Measurements from ENCODE around the gene AGPAT4.

Gene AGPAT4

DNA sequence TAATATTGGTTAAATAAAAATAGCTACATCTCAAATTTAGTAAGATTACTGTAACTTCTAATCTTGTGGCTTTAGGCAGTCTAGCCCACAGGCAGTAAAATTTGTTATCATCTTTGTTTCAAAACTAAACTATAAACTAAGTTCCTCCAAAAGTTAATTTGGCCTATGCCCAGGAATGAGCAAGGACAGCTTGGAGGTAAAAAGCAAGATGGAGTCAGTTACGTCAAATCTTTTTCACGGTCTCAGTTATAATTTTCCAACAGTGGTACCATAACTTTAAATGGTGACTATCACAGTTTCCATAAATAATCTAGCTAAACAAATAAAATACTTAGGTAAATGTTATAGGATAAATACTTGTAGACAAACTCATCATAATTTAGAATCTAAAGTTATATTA is 63.0 kb downstream of the AGPAT4 start:
- DNase-seq (ENCODE audit: insufficient read length, low spot score), result no peak
- no peak for FAIRE-seq
- TF ChIP-seq, protein P1, sequence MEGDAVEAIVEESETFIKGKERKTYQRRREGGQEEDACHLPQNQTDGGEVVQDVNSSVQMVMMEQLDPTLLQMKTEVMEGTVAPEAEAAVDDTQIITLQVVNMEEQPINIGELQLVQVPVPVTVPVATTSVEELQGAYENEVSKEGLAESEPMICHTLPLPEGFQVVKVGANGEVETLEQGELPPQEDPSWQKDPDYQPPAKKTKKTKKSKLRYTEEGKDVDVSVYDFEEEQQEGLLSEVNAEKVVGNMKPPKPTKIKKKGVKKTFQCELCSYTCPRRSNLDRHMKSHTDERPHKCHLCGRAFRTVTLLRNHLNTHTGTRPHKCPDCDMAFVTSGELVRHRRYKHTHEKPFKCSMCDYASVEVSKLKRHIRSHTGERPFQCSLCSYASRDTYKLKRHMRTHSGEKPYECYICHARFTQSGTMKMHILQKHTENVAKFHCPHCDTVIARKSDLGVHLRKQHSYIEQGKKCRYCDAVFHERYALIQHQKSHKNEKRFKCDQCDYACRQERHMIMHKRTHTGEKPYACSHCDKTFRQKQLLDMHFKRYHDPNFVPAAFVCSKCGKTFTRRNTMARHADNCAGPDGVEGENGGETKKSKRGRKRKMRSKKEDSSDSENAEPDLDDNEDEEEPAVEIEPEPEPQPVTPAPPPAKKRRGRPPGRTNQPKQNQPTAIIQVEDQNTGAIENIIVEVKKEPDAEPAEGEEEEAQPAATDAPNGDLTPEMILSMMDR (IDR thresholded peaks at IDR 0.05; ENCODE audit: insufficient read depth, missing control alignments), result no peak

- TF ChIP-seq, protein P1 (IDR thresholded peaks at IDR 0.05; ENCODE audit: insufficient read depth, missing control alignments), result no peak
Measured at GRCh38 chr6:161207200-161207599, 66.7 kb downstream of the AGPAT4 start.

DNA sequence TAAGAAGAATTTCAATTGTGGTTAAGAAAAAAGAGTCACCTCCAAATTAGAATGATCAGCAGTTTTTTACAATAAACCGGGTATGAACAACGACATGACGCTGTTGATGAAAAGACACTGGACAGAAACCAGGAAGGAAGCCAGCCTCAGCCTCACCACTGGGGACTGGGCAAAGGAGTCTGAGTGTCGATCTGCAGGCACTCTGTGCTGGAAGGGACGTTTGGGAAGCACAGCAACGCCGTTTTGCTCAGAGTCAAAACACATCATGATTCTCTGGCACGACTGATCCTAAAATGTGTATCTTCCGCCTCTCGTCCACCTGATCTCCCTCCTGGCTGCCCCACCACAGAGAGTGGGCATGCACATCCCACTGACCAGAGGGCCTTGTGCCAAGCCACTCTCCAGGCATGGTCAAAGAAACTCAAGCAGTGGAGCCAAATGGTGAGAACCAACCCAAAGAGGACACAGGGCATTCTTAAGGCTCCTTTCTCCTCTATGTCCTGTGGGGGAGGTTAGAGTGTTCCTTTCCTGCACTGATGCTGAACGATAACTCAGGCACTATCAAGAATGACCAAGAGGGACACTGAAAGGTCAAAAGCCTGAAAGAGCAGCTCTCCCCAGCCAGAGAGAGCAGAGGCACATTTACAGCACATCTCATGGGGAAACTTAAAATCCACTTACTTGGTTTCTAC is 68.8 kb downstream of the AGPAT4 start:
- DNase-seq (ENCODE audit: insufficient read length, low spot score), result no peak
- no peak for FAIRE-seq
- TF ChIP-seq, protein P1 (IDR thresholded peaks at IDR 0.05; ENCODE audit: insufficient read depth, missing control alignments), result no peak

More at GRCh38 chr6:161207200-161207599, 66.7 kb downstream of the AGPAT4 start:
- DNase-seq (ENCODE audit: insufficient read length, low spot score) (no peak), FAIRE-seq (no peak)

- DNase-seq (ENCODE audit: insufficient read length, low spot score) (no peak), FAIRE-seq (no peak)
- TF ChIP-seq, protein P1 (IDR thresholded peaks at IDR 0.05; ENCODE audit: insufficient read depth, missing control alignments), result peak; percentile 3
Measured at GRCh38 chr6:161200610-161201370, 73.1 kb downstream of the AGPAT4 start.

GRCh38 chr6:161199850-161200249 is 74.0 kb downstream of the AGPAT4 start:
- DNase-seq (ENCODE audit: insufficient read length, low spot score) (no peak), FAIRE-seq (no peak)
- TF ChIP-seq, protein P1 (IDR thresholded peaks at IDR 0.05; ENCODE audit: insufficient read depth, missing control alignments), result no peak

GRCh38 chr6:161198783-161199460 is 74.9 kb downstream of the AGPAT4 start:
- FAIRE-seq, result no peak

More at GRCh38 chr6:161198783-161199460, 74.9 kb downstream of the AGPAT4 start:
- DNase-seq (ENCODE audit: insufficient read length, low spot score), result no peak
- TF ChIP-seq, protein P1 (IDR thresholded peaks at IDR 0.05; ENCODE audit: insufficient read depth, missing control alignments), result no peak
